Measurements from ENCODE around the gene ATF7IP2. TPM values are rescaled to one million over a fixed set of nuclear protein-coding genes. Genes with fewer than 3 reads are reported as not detected.
"Not testable (repeated sequence)": the region's sequence is repeated elsewhere in the genome, so short reads cannot be mapped to it uniquely, and the experiment has no call there.

ATF7IP2 gene
- total and polyA plus RNA-seq, 8 donors, result 8.5 to 14.3 (median 12.8) TPM

- Histone ChIP-seq H3K27ac (no peak overlapping the region), H3K4me1 (no peaks in the 10 kb centered on the region), H3K36me3 (no peaks in the 10 kb centered on the region), H3K27me3 (no peaks in the 10 kb centered on the region), H3K4me3 (no peak overlapping the region), H3K9me3 (peaks cover 0 to 86% of the 10 kb centered on the region in 2 donors)
- no peak for TF ChIP-seq CTCF (IDR thresholded peaks at IDR 0.05)
- ATAC-seq, result no peak
- intact Hi-C loops (cut with DNase I), result no loop called here
- DNase-seq, result no peak
These were observed 42.6 kb upstream of the ATF7IP2 start for GRCh38 chr16:10343124-10343760.

GRCh38 chr16:10344699-10345098 lies 41.2 kb upstream of the ATF7IP2 start:
- H3K4me1 ChIP-seq; DNase-seq; H3K4me3 ChIP-seq; H3K27ac ChIP-seq; intact Hi-C loops (cut with DNase I); H3K27me3 ChIP-seq; ATAC-seq; H3K36me3 ChIP-seq: not testable (repeated sequence)
- H3K9me3 ChIP-seq, result peaks cover 0 to 71% of the 10 kb centered on the region in 2 donors

GRCh38 chr16:10345629-10346028 lies 40.2 kb upstream of the ATF7IP2 start:
- intact Hi-C loops (cut with DNase I), result no loop called here
- Histone ChIP-seq H3K4me1 (no peaks in the 10 kb centered on the region), H3K27ac (no peak overlapping the region), H3K27me3 (no peaks in the 10 kb centered on the region), H3K9me3 (peaks cover 0 to 62% of the 10 kb centered on the region in 2 donors), H3K36me3 (no peaks in the 10 kb centered on the region), H3K4me3 (no peak overlapping the region)
- no peak for DNase-seq
- TF ChIP-seq CTCF (IDR thresholded peaks at IDR 0.05), result no peak
- ATAC-seq, result no peak

- intact Hi-C loops (cut with DNase I), result no loop called here
- DNase-seq (no peak), ATAC-seq (no peak)
These were observed 36.0 kb upstream of the ATF7IP2 start for GRCh38 chr16:10349851-10350250.

GRCh38 chr16:10352262-10352661 lies 33.6 kb upstream of the ATF7IP2 start:
- no peak for TF ChIP-seq CTCF (IDR thresholded peaks at IDR 0.05)
- Histone ChIP-seq H3K36me3 (no peaks in the 10 kb centered on the region), H3K9me3 (peaks cover 0 to 16% of the 10 kb centered on the region in 2 donors), H3K4me3 (no peak overlapping the region), H3K27ac (no peak overlapping the region), H3K27me3 (no peaks in the 10 kb centered on the region), H3K4me1 (no peaks in the 10 kb centered on the region)
- ATAC-seq, result no peak
- DNase-seq, result no peak
- intact Hi-C loops (cut with DNase I), result no loop called here

More at GRCh38 chr16:10349851-10350250, 36.0 kb upstream of the ATF7IP2 start:
- Histone ChIP-seq H3K27me3 (no peaks in the 10 kb centered on the region), H3K9me3 (peaks cover 0 to 20% of the 10 kb centered on the region in 2 donors), H3K4me3 (no peak overlapping the region), H3K27ac (no peak overlapping the region), H3K4me1 (no peaks in the 10 kb centered on the region), H3K36me3 (no peaks in the 10 kb centered on the region)
- no peak for TF ChIP-seq CTCF (IDR thresholded peaks at IDR 0.05)

GRCh38 chr16:10355589-10355988 lies 30.3 kb upstream of the ATF7IP2 start:
- no peak overlapping the region for H3K27ac ChIP-seq
- H3K9me3 ChIP-seq, result peaks cover 0 to 16% of the 10 kb centered on the region in 2 donors
- DNase-seq (no peak), ATAC-seq (no peak)
- intact Hi-C loops (cut with DNase I), result no loop called here
- H3K4me1 ChIP-seq, result no peaks in the 10 kb centered on the region
- H3K36me3 ChIP-seq, result no peaks in the 10 kb centered on the region
- no peak overlapping the region for H3K4me3 ChIP-seq
- no peaks in the 10 kb centered on the region for H3K27me3 ChIP-seq
- no peak for TF ChIP-seq CTCF (IDR thresholded peaks at IDR 0.05)

All from left lung (tissue), 10 donors.